Renal pelvis (tissue), 4 donors: Measurements from ENCODE around the gene ENDOD1. TPM values are rescaled to one million over a fixed set of nuclear protein-coding genes. Genes with fewer than 3 reads are reported as not detected.
"Not testable (repeated sequence)": the region's sequence is repeated elsewhere in the genome, so short reads cannot be mapped to it uniquely, and the experiment has no call there.

ENCODE experiments used
- DNase-seq: peaks from one replicate; pipeline ENCODE4 v3.0.0-alpha.2; 2013
- polyA plus RNA-seq, 3 donors: library from polyadenylated mRNA; unstranded; fragments of 120-200 nt; gene quantifications; one replicate each; pipeline ENCODE4 v1.2.1, GENCODE V29; 2013; ENCODE audit not compliant: insufficient read length in 3 of 3

ENDOD1 gene
- polyA plus RNA-seq, 3 donors = 18.6 to 21.6 (median 19.3) TPM

GRCh38 chr11:95100191-95100648 is 10.6 kb downstream of the ENDOD1 start:
- DNase-seq = no peak

GRCh38 chr11:95100856-95101507 is 11.3 kb downstream of the ENDOD1 start:
- DNase-seq = no peak

- no peak for DNase-seq
Observed at GRCh38 chr11:95101935-95102334, 12.3 kb downstream of the ENDOD1 start.

GRCh38 chr11:95102733-95103132 is 13.1 kb downstream of the ENDOD1 start:
- DNase-seq = no peak

- no peak for DNase-seq
Observed at GRCh38 chr11:95103701-95104100, 14.1 kb downstream of the ENDOD1 start.

- DNase-seq = no peak
Observed at GRCh38 chr11:95104121-95104830, 14.6 kb downstream of the ENDOD1 start.

GRCh38 chr11:95104856-95105255 is 15.2 kb downstream of the ENDOD1 start:
- DNase-seq = no peak

- DNase-seq = no peak
Observed at GRCh38 chr11:95108159-95108611, 18.5 kb downstream of the ENDOD1 start.

- DNase-seq = no peak
Observed at GRCh38 chr11:95108671-95109551, 19.3 kb downstream of the ENDOD1 start.

- DNase-seq = not testable (repeated sequence)
Observed at GRCh38 chr11:95111471-95111870, 21.8 kb downstream of the ENDOD1 start.

GRCh38 chr11:95111923-95112540 is 22.4 kb downstream of the ENDOD1 start:
- no peak for DNase-seq

- no peak for DNase-seq
Observed at GRCh38 chr11:95115597-95115996, 26.0 kb downstream of the ENDOD1 start.

GRCh38 chr11:95119361-95120060 is 29.9 kb downstream of the ENDOD1 start:
- DNase-seq = no peak

GRCh38 chr11:95121698-95122097 is 32.1 kb downstream of the ENDOD1 start:
- no peak for DNase-seq

GRCh38 chr11:95123556-95123955 is 33.9 kb downstream of the ENDOD1 start:
- no peak for DNase-seq

- DNase-seq = no peak
Observed at GRCh38 chr11:95128602-95129001, 39.0 kb downstream of the ENDOD1 start.

GRCh38 chr11:95132956-95133355 is 43.3 kb downstream of the ENDOD1 start:
- no peak for DNase-seq

GRCh38 chr11:95134491-95134890 is 44.8 kb downstream of the ENDOD1 start:
- no peak for DNase-seq

GRCh38 chr11:95135155-95135554 is 45.5 kb downstream of the ENDOD1 start:
- DNase-seq = no peak

GRCh38 chr11:95135880-95136279 is 46.2 kb downstream of the ENDOD1 start:
- no peak for DNase-seq

GRCh38 chr11:95136747-95137146 is 47.1 kb downstream of the ENDOD1 start:
- not testable (repeated sequence) for DNase-seq
